ENCODE results near the gene ATIC.

GRCh38 chr2:215262741-215263362 is 49.0 kb upstream of the ATIC start:
- TF ChIP-seq ZNF202 (tag by site-specific recombination; IDR thresholded peaks at IDR 0.05; ENCODE audit: borderline replicate concordance) (no peak), ZBTB49 (tag by site-specific recombination; IDR thresholded peaks at IDR 0.05; ENCODE audit: low read depth) (no peak), ZNF214 (tag by site-specific recombination; IDR thresholded peaks at IDR 0.05; ENCODE audit: borderline replicate concordance) (no peak), PBX3 (CRISPR knock-in tag; IDR thresholded peaks at IDR 0.05) (no peak), CTCF (tag by site-specific recombination; IDR thresholded peaks at IDR 0.05) (no peak), ZNF138 (tag by site-specific recombination; IDR thresholded peaks at IDR 0.05; ENCODE audit: borderline replicate concordance) (no peak), ZBTB8A (tag by site-specific recombination; IDR thresholded peaks at IDR 0.05) (no peak), ZNF121 (tag by site-specific recombination; IDR thresholded peaks at IDR 0.05) (no peak), ZNF768 (tag by site-specific recombination; IDR thresholded peaks at IDR 0.05) (no peak), ZNF707 (tag by site-specific recombination; IDR thresholded peaks at IDR 0.05) (no peak)
